Measurements from ENCODE around the gene CTSA.
"Not testable (repeated sequence)": the region's sequence is repeated elsewhere in the genome, so short reads cannot be mapped to it uniquely, and the experiment has no call there.

CTSA gene

DNA sequence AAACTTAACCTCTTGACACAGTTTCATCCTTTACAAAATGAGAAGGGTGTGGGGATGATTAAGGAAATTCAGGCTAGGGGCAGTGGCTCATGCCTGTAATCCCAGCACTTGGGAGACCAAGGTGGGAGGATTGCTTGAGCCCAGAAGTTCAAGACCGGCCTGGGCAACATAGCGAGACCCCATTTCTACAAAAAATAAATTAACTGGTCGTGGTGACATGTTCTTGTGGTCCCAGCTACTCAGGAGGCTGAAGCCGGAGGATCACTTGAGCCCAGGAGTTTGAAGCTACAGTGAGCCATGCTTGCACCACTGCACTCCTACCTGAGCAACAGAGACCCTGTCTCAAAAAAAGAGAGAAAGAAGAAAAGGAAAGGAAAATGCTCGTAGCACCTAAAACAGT, 24.7 kb upstream of the CTSA start:
- Histone ChIP-seq H3K27me3 (ENCODE audit: control insufficient read depth in 5 of 5, insufficient read depth in 4 of 5, low read length in 5 of 5) (no peaks in the 10 kb centered on the region), H3K4me3 (ENCODE audit: low read depth in 1 of 5, low read length in 5 of 5) (no peak overlapping the region), H3K9ac (ENCODE audit: low read length in 5 of 5) (no peak overlapping the region), H3K4me1 (ENCODE audit: control insufficient read depth in 5 of 5, insufficient read depth in 5 of 5, low read length in 5 of 5) (no peaks in the 10 kb centered on the region), H3K27ac (ENCODE audit: low read depth, low read length) (no peak overlapping the region), H3K36me3 (ENCODE audit: control insufficient read depth in 5 of 5, insufficient read depth in 5 of 5, low read length in 5 of 5) (no peaks in the 10 kb centered on the region), H3K9me3 (ENCODE audit: control insufficient read depth in 5 of 5, low read length in 5 of 5) (no peaks in the 10 kb centered on the region)

DNA sequence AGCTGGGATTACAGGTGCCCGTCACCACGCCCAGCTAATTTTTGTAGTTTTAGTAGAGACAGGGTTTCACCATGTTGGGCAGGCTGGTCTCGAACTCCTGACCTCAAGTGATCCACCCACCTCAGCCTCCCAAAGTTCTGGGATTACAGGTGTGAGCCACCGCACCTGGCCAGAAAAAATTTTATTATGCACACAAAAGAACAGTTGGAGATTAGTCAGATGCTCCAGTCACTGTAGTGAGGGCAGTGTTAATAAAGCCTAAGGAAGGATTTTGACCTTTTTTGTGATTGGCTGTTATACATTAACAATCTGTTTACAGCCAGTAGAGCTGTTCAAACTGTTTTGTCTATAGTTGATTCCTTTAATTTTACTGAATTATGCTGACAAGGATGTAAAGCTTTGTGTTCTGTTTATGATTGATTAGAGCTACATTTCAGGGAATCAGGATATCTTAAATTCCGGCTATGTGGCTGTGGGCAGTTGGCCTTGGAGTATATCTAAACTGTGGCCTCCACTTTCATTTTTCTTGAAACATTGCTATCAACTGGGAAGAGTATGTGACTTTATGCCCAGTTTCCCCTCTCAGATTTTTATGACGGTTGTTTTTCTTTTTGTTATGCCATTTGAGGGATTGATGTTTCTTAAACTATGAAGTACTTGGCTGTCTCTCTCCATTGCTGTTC, 23.9 kb upstream of the CTSA start:
- Histone ChIP-seq H3K36me3 (ENCODE audit: control insufficient read depth in 5 of 5, insufficient read depth in 5 of 5, low read length in 5 of 5) (no peaks in the 10 kb centered on the region), H3K4me3 (ENCODE audit: low read depth in 1 of 5, low read length in 5 of 5) (no peak overlapping the region), H3K27me3 (ENCODE audit: control insufficient read depth in 5 of 5, insufficient read depth in 4 of 5, low read length in 5 of 5) (no peaks in the 10 kb centered on the region), H3K4me1 (ENCODE audit: control insufficient read depth in 5 of 5, insufficient read depth in 5 of 5, low read length in 5 of 5) (no peaks in the 10 kb centered on the region), H3K9me3 (ENCODE audit: control insufficient read depth in 5 of 5, low read length in 5 of 5) (no peaks in the 10 kb centered on the region), H3K27ac (ENCODE audit: low read depth, low read length) (no peak overlapping the region), H3K9ac (ENCODE audit: low read length in 5 of 5) (no peak overlapping the region)

DNA sequence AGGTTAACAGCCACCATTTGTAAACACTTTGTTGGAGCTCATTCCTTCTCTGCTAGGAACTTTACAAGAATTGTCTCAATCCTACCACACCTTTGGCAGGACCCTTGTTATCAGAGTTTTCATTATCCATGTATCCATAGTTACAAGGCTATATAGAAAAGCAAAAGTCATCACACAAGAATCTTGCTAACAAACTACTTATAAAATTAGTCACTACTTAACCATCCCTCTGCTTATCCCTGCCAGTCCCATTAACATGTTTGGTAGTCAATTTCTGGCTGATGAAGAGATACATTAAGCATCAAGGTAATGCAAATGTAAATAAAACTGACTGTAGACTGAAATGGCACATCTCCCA, 23.3 kb upstream of the CTSA start:
- no peak overlapping the region for H3K4me3 ChIP-seq (ENCODE audit: low read depth in 1 of 5, low read length in 5 of 5)
- no peaks in the 10 kb centered on the region for H3K9me3 ChIP-seq (ENCODE audit: control insufficient read depth in 5 of 5, low read length in 5 of 5)
- H3K27me3 ChIP-seq (ENCODE audit: control insufficient read depth in 5 of 5, insufficient read depth in 4 of 5, low read length in 5 of 5): no peaks in the 10 kb centered on the region
- H3K9ac ChIP-seq (ENCODE audit: low read length in 5 of 5): no peak overlapping the region
- H3K4me1 ChIP-seq (ENCODE audit: control insufficient read depth in 5 of 5, insufficient read depth in 5 of 5, low read length in 5 of 5): no peaks in the 10 kb centered on the region
- peaks cover 0 to 5% (median 3%) of the 10 kb centered on the region in 5 donors for H3K36me3 ChIP-seq (ENCODE audit: control insufficient read depth in 5 of 5, insufficient read depth in 5 of 5, low read length in 5 of 5)
- no peak overlapping the region for H3K27ac ChIP-seq (ENCODE audit: low read depth, low read length)

DNA sequence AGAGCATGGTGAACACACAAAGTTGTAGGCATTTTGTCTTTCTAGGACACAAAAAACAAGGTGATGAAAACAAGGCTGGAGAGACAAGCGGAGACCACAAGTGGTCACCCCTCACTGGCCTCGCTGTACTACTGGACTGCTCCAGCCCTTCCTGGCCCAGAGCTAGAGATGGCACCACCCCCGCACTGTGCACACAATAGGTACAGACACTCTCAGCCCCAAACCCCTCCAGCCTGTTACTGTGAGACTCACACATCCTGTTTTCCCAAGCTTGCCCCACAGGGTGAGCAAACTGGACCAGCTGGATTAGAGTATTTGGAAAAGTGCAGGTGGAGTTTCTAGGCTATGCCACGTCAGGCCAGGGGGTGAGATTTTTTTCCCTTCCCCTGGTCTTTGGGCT, 18.5 kb upstream of the CTSA start:
- Histone ChIP-seq H3K9ac (ENCODE audit: low read length in 5 of 5) (no peak overlapping the region), H3K27me3 (ENCODE audit: control insufficient read depth in 5 of 5, insufficient read depth in 4 of 5, low read length in 5 of 5) (no peaks in the 10 kb centered on the region), H3K9me3 (ENCODE audit: control insufficient read depth in 5 of 5, low read length in 5 of 5) (no peaks in the 10 kb centered on the region), H3K4me1 (ENCODE audit: control insufficient read depth in 5 of 5, insufficient read depth in 5 of 5, low read length in 5 of 5) (no peaks in the 10 kb centered on the region), H3K36me3 (ENCODE audit: control insufficient read depth in 5 of 5, insufficient read depth in 5 of 5, low read length in 5 of 5) (peaks cover 0 to 16% (median 15%) of the 10 kb centered on the region in 5 donors), H3K4me3 (ENCODE audit: low read depth in 1 of 5, low read length in 5 of 5) (no peak overlapping the region), H3K27ac (ENCODE audit: low read depth, low read length) (no peak overlapping the region)

DNA sequence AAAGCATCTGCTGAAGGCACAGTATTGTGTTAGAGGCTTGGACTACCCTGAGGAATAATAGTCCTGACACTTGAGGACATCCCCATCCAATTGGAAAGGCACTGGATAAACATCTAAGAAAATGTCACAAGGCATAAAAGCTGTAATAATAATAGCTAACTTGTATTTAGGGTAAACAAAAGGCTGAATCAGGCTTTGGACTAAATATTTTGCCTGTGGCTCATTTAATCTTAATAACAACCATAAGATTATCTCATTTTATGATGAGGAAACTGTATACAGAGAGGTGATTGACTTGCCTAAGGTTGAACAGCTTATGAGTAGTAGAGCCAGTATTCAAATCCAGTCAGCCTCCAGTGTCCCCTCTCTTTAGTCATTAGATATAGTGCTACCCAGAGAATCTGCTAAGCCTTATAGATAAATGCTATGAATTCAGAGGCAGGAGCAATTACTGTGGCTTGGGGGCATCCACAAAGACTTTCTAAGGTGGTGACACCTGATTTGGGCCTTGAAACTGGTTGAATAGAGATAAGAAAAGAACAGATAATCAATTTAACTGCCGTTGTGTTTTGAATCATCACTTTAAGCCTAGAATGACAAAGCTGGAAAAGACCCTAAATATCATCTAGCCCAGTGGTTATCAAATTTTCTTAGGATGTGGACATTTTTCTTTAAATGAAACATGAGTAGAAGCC, 17.6 kb upstream of the CTSA start:
- Histone ChIP-seq H3K9ac (ENCODE audit: low read length in 5 of 5) (no peak overlapping the region), H3K27me3 (ENCODE audit: control insufficient read depth in 5 of 5, insufficient read depth in 4 of 5, low read length in 5 of 5) (no peaks in the 10 kb centered on the region), H3K4me1 (ENCODE audit: control insufficient read depth in 5 of 5, insufficient read depth in 5 of 5, low read length in 5 of 5) (peaks cover 0 to 3% (median 0%) of the 10 kb centered on the region in 5 donors), H3K36me3 (ENCODE audit: control insufficient read depth in 5 of 5, insufficient read depth in 5 of 5, low read length in 5 of 5) (peaks cover 0 to 25% (median 24%) of the 10 kb centered on the region in 5 donors), H3K9me3 (ENCODE audit: control insufficient read depth in 5 of 5, low read length in 5 of 5) (no peaks in the 10 kb centered on the region), H3K27ac (ENCODE audit: low read depth, low read length) (no peak overlapping the region), H3K4me3 (ENCODE audit: low read depth in 1 of 5, low read length in 5 of 5) (no peak overlapping the region)

DNA sequence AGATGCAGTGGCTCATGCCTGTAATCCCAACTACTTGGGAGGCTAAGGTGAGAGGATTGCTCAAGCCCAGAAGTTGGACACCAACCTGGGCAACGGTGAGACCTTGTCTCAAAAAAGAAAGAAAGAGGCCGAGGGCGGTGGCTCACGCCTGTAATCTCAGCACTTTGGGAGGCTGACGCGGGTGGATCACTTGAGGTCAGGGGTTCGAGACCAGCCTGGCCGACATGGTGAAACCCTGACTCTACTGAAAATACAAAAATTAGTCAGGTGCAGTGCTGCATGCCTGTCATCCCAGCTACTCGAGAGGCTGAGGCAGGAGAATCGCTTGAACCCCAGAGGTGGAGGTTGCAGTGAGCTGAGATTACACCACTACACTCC, 17.0 kb upstream of the CTSA start:
- H3K4me1 ChIP-seq (ENCODE audit: control insufficient read depth in 5 of 5, insufficient read depth in 5 of 5, low read length in 5 of 5); H3K4me3 ChIP-seq (ENCODE audit: low read depth in 1 of 5, low read length in 5 of 5); H3K27ac ChIP-seq (ENCODE audit: low read depth, low read length); H3K9me3 ChIP-seq (ENCODE audit: control insufficient read depth in 5 of 5, low read length in 5 of 5); H3K27me3 ChIP-seq (ENCODE audit: control insufficient read depth in 5 of 5, insufficient read depth in 4 of 5, low read length in 5 of 5); H3K9ac ChIP-seq (ENCODE audit: low read length in 5 of 5): not testable (repeated sequence)
- peaks cover 0 to 28% (median 26%) of the 10 kb centered on the region in 5 donors for H3K36me3 ChIP-seq (ENCODE audit: control insufficient read depth in 5 of 5, insufficient read depth in 5 of 5, low read length in 5 of 5)

DNA sequence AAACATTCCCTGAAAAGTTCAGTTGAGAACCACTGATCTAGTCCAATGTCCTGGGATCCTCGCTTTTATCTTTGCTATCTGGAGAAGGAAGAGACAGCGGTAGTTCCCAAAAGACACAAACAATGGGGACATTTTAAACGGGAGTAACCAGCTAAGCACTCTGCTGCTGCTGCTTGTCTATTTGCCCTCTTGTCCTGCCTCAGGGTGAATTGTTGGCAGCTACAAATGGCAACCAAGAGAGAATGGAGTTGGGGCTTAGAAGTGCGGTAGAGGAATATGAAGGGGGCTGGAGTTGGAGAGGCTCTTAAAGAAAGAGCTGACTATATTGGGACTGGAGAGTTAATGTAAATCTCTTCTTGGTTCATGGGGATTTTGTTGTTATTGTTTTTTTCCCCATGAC, 16.6 kb upstream of the CTSA start:
- no peak overlapping the region for H3K27ac ChIP-seq (ENCODE audit: low read depth, low read length)
- H3K36me3 ChIP-seq (ENCODE audit: control insufficient read depth in 5 of 5, insufficient read depth in 5 of 5, low read length in 5 of 5): peaks cover 0 to 28% (median 26%) of the 10 kb centered on the region in 5 donors
- H3K4me3 ChIP-seq (ENCODE audit: low read depth in 1 of 5, low read length in 5 of 5): no peak overlapping the region
- H3K4me1 ChIP-seq (ENCODE audit: control insufficient read depth in 5 of 5, insufficient read depth in 5 of 5, low read length in 5 of 5): peaks cover 0 to 5% (median 0%) of the 10 kb centered on the region in 5 donors
- no peaks in the 10 kb centered on the region for H3K9me3 ChIP-seq (ENCODE audit: control insufficient read depth in 5 of 5, low read length in 5 of 5)
- no peak overlapping the region for H3K9ac ChIP-seq (ENCODE audit: low read length in 5 of 5)
- no peaks in the 10 kb centered on the region for H3K27me3 ChIP-seq (ENCODE audit: control insufficient read depth in 5 of 5, insufficient read depth in 4 of 5, low read length in 5 of 5)

DNA sequence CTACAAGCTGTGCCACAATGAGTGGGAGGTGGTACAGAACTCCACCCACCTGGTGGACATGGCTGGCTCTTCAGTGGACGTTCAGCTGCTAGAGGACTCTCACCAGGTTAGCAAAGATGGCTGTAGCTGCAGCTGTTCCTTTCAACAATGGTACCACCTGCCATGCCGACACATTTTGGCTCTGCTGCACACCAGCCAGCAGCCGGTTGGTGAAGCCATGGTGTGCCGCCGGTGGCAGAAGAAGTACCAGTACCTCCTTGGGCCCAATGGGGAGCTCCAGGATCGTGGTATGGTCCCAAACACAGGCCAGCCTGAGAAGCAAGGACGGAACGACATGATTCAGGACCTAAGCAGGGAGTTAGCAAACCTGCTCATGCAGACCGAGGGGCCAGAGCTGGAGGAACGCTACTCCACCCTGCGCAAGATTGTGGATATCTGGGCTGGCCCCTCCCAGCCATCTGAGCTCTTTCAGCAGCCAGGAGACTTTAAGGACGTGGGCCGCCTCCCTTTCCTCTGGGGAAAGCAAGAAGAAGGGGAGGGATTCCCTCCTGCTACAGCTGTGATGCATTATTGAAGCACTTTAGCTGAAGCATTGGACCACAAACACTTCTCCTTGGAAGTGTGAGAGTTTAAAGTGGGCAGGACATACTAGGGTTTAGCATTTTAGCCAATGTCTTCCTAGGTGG, 12.9 kb upstream of the CTSA start:
- no peak overlapping the region for H3K9ac ChIP-seq (ENCODE audit: low read length in 5 of 5)
- H3K36me3 ChIP-seq (ENCODE audit: control insufficient read depth in 5 of 5, insufficient read depth in 5 of 5, low read length in 5 of 5): peaks cover 0 to 31% (median 30%) of the 10 kb centered on the region in 5 donors
- H3K4me1 ChIP-seq (ENCODE audit: control insufficient read depth in 5 of 5, insufficient read depth in 5 of 5, low read length in 5 of 5): peaks cover 0 to 19% (median 11%) of the 10 kb centered on the region in 5 donors
- no peaks in the 10 kb centered on the region for H3K27me3 ChIP-seq (ENCODE audit: control insufficient read depth in 5 of 5, insufficient read depth in 4 of 5, low read length in 5 of 5)
- no peak overlapping the region for H3K27ac ChIP-seq (ENCODE audit: low read depth, low read length)
- no peaks in the 10 kb centered on the region for H3K9me3 ChIP-seq (ENCODE audit: control insufficient read depth in 5 of 5, low read length in 5 of 5)
- no peak overlapping the region for H3K4me3 ChIP-seq (ENCODE audit: low read depth in 1 of 5, low read length in 5 of 5)

DNA sequence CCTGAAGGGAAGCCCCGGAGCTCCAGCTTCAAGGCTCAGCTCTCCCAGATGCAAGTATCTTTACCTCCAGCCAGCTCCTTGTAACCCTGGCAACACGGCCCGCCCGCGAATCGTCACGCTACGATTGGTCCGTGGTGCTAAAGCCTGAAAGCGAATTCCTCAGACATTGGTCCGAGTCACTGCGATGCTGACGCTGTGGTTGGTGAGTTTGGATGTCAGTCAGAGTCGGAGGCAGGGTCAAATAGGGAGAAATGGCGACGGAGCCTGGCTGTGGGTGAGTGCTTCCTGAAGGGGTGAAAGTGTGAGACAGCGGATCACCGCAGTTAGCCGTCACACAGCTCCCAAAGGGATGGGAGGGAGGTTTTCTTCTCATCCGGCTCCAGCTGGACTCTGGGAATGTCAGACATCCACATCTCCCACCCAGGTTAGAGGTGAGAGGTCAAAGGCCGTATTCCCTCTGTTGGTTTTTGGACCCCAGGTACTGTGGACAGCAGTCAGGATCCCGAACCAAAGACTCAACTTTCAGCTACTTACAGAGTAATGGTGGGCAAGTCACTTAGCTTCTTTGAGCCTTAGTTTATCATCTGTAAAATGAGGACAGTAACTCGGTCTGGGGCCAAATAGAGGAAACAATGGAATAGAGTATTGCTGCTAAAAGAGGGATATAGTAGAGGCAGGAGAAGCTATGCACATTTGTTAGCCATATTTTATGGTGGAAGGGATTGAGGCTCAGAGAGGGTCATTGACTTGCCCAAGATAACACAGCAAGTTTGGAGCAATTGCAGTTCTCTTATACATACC, 9.9 kb upstream of the CTSA start, which contains the start of gene ZSWIM1:
TSS of gene ZSWIM1 (plus strand) at position 240 of the 801 bp plus-strand sequence. CDS start 1,366 bp downstream, outside the sequence.
- Histone ChIP-seq H3K36me3 (ENCODE audit: control insufficient read depth in 5 of 5, insufficient read depth in 5 of 5, low read length in 5 of 5) (peaks cover 0 to 40% (median 39%) of the 10 kb centered on the region in 5 donors), H3K27ac (ENCODE audit: low read depth, low read length) (peak within 1 kb of the TSS; percentile 77), H3K4me1 (ENCODE audit: control insufficient read depth in 5 of 5, insufficient read depth in 5 of 5, low read length in 5 of 5) (peaks cover 0 to 28% (median 22%) of the 10 kb centered on the region in 5 donors), H3K4me3 (ENCODE audit: low read depth in 1 of 5, low read length in 5 of 5) (peak within 1 kb of the TSS; percentile 80 to 97 (median 83)), H3K9me3 (ENCODE audit: control insufficient read depth in 5 of 5, low read length in 5 of 5) (no peaks in the 10 kb centered on the region), H3K9ac (ENCODE audit: low read length in 5 of 5) (peak within 1 kb of the TSS; percentile 78 to 94 (median 92)), H3K27me3 (ENCODE audit: control insufficient read depth in 5 of 5, insufficient read depth in 4 of 5, low read length in 5 of 5) (no peaks in the 10 kb centered on the region)

Data from subcutaneous abdominal adipose tissue (tissue), 5 donors.